GM18873 (cell line): ENCODE measurements around the gene NECTIN3.

Experiments used
- ATAC-seq: cut with Tn5 transposase; IDR thresholded peaks from one replicate; pipeline ENCODE4 v1.9.1; 2021; ENCODE audit warnings: mild to moderate bottlenecking, moderate library complexity, moderate number of reproducible peaks; ENCODE audit not compliant: unreplicated experiment, low FRiP score

The NECTIN3 gene

DNA sequence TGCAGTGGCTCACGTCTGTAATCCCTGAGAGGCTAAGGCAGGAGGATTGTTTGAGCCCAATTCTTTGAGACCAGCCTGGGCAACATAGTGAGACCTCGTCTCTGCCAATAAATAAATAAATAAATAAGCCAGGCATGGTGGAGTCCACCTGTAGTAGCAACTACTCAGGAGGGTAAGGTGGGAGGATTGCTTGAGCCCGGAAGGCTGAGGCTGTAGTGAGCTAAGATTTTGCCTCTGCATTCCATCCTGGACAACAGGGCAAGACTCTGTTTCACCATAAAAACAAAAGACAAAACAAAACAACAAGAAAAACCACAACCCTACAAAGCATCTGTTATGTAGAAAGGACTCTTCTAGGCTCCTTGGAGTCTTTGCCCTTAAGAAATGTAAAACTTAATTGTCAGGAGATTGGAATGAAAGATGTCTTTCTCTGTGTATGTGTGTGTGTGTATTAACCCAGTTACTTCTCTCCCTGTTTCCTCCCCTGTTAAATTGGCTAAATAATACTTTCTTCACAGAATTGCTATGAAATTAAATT lies 9.5 kb downstream of the NECTIN3 start:
- no peak for ATAC-seq

DNA sequence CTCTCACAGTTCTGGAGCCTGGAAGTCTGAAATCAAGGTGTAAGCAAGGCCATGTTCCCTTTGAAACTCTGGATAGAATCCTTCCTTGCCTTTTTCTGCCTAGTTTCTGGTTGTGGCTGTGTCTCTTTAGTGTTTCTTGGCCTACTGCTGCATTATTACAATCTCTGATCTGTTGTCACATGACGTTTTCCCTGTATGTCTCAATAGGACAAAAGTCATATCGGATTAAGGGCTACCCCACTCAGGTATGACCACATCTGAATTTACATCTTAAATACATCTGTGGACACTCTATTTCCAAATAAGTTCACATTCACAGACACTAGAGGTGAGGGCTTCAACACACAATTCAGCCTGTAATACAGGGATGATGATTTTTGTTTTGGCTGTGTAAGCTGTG lies 13.3 kb downstream of the NECTIN3 start:
- no peak for ATAC-seq

GRCh38 chr3:111087924-111088469 lies 16.4 kb downstream of the NECTIN3 start:
- ATAC-seq = no peak

GRCh38 chr3:111096487-111097209 lies 25.0 kb downstream of the NECTIN3 start:
- ATAC-seq = no peak

- no peak for ATAC-seq
Observed at GRCh38 chr3:111103807-111104206, 32.2 kb downstream of the NECTIN3 start.

- no peak for ATAC-seq
Observed at GRCh38 chr3:111106993-111107661, 35.5 kb downstream of the NECTIN3 start.

DNA sequence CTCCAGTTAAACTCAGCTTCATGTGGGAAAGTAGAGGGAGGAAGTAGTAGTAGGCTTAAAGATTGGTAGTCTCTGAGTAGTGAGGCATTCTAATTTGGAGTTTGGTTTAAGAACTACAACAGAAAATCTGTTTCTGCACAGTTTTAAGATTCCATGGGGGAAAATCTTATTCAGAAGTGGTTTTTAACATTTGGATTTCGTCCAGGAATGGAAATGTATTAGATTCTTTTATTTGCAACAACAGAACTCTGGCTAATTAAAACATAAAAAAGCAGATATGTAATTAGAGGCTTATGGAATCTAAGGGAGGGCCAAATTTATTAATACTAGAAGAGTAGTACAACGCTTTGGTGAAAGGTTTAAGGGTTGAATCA lies 36.0 kb downstream of the NECTIN3 start:
- ATAC-seq = no peak

DNA sequence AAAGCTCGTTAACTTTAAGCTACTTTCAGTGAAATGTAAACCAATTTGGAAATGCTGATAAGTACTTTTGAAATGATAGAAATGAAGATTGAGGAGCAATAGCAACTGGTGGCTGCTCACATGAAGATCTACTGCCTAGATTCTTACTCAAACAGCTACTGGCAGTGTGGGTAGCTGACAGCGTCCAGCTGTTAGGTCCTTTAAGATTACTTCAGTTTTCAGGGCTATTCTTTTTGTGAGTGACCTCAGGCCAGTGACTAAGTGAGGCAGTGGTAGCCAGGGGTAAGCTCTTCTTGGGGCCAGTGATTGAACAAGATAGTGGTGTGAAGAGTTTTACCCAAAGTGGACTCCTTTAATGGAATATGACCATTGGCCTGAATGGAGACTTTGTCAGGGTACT lies 41.3 kb downstream of the NECTIN3 start:
- no peak for ATAC-seq

GRCh38 chr3:111128884-111129283 lies 57.3 kb downstream of the NECTIN3 start:
- ATAC-seq = no peak

DNA sequence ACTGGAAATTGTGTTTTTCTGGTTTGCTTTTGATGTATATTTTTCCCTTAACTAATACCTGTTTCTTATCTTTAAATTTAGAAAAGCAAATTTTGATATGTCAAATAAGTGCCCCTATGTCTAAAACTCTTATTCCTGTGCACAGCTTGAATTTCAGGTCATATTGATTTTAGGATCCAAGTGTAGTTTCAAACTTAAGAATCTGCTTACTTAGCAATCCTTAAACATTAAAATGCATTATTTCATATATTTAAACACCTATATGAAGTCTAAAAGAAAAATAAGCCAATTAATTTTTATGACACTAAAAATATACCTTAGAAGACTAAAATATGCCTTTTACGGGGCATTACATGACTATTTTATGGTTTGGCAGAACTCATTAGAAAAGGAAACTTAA lies 59.2 kb downstream of the NECTIN3 start:
- ATAC-seq = no peak

- no peak for ATAC-seq
Observed at GRCh38 chr3:111134302-111134701, 62.7 kb downstream of the NECTIN3 start.

GRCh38 chr3:111151438-111151837 lies 79.8 kb downstream of the NECTIN3 start:
- ATAC-seq = no peak

- no peak for ATAC-seq
Observed at GRCh38 chr3:111152496-111152895, 80.9 kb downstream of the NECTIN3 start.

GRCh38 chr3:111156517-111156916 lies 84.9 kb downstream of the NECTIN3 start:
- ATAC-seq = no peak

DNA sequence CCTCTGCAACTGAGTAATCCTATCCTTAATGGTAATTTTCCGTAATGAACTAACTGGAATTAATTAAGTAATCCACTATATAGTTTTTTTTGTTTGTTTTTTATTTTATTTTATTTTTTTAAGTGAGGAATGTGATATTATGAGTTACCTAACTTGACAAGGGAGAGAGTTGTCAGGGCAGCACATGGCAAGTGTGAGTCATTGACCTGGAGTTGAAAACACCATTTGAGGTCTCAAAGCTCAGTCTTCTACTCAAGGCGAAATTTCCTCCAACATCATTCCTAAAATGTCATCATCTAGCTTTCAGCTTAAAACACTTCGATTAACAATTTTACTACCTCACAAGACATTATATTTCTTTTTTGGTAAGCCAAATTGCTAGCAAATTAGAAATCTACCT lies 87.8 kb downstream of the NECTIN3 start:
- no peak for ATAC-seq

DNA sequence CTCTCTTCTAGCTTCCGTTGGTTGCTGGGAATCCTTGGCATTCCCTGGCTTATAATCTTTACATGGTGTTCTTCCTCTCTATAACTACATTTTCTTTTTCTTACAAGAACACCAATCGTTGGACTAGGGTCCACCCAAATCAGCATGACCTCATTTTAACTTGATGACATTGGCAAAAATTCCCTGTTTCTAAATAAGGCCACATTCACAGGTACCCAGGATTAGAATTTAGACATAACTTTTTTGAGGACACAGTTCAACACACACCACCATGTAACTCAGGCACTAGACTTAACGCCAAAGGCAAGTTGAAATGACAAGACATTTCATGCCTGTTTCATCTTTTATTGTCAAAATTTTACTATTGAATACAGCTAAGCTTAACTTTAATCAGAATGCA lies 93.0 kb downstream of the NECTIN3 start:
- ATAC-seq = no peak

GRCh38 chr3:111165411-111165810 lies 93.8 kb downstream of the NECTIN3 start:
- no peak for ATAC-seq

GRCh38 chr3:111173328-111173900 lies 101.8 kb downstream of the NECTIN3 start:
- ATAC-seq = no peak

- ATAC-seq = no peak
Observed at GRCh38 chr3:111173906-111174305, 102.3 kb downstream of the NECTIN3 start.

- no peak for ATAC-seq
Observed at GRCh38 chr3:111190518-111190917, 118.9 kb downstream of the NECTIN3 start.

GRCh38 chr3:111193472-111193871 lies 121.9 kb downstream of the NECTIN3 start:
- ATAC-seq = no peak
